GM19240 (cell line): ENCODE results near the gene DTL.

ENCODE experiments used
- DNase-seq: peaks from one replicate; pipeline ENCODE4 v3.0.0; 2011; ENCODE audit warnings: low spot score; ENCODE audit not compliant: insufficient read length

DTL gene

DNA sequence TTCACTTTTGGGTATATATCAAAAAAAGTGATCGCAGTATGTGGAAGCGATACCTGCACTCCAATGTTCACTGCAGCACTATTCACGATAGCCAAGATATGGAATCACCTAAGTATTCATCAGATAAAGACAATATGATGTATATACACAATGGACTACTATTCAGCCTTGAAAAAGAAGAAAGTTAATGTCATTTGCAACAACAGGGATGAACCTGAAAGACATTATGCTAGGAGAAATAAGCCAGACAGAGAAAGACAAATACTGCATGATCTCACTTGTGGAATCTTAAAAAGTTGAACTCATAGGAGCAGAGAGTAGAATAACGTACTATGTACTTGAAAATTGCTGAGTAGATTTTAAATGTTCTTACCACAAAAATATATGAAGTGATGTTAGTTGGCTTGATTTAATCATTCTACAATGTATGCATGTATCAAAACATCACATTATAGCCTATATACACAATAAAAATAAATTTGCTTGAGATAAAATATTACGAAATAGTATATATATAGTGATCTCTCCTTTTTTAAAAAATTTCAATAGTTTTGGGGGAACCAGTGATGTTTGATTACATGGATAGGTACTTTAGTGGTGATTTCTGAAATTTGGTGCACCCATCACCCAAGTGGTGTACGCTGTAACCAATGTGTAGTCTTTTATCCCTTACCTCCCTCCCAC, 56.0 kb downstream of the DTL start:
- DNase-seq = no peak

DNA sequence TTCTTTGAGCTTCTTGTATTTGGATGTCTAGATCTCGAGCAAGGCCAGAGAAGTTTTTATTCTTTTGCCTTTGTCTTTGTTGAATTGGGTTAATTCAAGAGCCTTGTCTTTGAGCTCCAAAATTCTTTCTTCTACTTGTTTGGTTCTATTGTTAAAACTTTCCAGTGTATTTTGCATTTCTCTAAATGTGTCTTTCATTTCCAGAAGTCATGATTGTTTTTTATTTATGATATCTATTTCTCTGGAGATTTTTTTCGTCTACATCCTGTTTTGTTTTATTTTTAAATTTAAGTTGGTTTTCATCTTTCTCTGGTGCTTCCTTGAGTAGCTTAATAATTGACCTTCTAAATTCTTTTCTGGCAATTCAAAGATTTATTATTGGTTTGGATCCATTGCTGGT, 61.8 kb downstream of the DTL start:
- DNase-seq = no peak

DNA sequence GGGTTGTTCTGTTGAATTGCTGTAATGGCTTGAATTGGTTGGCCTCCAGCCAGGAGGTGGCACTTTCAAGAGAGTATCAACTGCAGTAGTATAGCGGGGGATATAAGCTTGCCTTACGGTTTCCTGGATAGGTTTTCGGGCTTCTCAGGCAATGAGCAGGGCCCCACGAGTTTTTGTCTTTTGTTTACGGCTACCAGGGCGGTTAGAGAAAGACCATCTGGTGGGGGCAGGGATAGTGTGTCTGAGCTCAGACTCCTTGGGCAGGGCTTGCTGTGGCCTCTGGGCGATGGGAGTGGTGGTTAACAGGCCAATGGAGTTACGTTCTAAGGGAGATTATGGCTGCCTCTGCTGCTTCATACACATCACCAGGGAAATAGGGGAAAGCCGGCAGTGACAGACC, 62.8 kb downstream of the DTL start:
- no peak for DNase-seq

DNA sequence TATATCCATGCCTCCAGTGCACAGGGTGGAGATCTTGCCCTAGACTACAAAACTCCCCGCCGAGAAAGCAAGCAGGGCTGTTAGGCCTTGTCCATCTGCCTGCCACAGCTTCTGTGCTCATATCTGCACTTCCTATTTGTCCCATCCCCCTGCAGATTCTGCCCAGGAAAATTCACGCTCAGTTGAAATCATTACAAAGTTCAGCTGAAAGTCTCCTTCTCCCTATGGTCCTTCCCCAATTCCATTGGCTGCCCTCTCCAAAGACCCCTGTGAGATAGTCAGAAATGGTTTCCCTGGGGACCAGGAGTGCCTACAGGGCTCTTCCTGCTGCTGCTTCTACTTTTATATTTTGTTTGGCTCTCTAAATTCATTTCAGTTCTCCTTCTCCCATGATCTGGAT, 63.2 kb downstream of the DTL start:
- DNase-seq = no peak

DNA sequence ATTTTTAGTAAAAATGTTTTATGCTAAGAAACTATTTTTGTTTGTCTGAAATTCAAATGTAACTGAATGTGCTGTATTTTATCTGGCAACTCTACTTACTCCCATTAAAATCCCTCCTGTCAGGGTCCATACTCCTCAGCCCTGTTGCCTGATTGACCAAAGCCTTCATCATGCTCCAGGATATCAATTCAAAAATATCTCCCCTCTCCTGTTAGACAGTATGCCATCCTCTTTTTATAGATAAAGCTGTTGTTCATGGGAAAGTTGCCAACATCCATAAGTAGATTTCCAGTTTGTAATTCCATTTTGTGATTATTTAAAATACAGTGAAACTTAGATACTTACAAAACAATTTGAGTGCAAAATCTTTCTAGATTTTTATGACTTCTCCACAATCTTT, 65.7 kb downstream of the DTL start:
- DNase-seq = no peak

DNA sequence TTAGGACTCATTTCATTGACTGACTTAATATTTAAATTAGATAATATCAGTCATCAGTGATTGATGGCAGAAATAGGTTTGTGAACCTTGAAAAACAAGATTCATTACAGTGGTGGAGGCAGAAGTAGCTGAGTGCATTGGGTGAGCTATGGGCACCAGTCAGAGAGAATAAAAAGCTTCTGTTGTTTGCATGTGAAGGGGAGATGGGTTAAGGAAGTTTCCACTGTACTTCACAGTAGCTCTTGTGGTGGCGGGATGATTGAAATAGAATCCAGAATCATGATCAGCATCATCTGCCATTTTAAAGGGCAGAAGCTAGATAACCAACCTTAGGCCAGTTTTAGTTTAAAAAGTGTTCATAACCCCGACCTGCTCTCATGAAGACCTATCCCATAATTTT, 66.2 kb downstream of the DTL start:
- no peak for DNase-seq

DNA sequence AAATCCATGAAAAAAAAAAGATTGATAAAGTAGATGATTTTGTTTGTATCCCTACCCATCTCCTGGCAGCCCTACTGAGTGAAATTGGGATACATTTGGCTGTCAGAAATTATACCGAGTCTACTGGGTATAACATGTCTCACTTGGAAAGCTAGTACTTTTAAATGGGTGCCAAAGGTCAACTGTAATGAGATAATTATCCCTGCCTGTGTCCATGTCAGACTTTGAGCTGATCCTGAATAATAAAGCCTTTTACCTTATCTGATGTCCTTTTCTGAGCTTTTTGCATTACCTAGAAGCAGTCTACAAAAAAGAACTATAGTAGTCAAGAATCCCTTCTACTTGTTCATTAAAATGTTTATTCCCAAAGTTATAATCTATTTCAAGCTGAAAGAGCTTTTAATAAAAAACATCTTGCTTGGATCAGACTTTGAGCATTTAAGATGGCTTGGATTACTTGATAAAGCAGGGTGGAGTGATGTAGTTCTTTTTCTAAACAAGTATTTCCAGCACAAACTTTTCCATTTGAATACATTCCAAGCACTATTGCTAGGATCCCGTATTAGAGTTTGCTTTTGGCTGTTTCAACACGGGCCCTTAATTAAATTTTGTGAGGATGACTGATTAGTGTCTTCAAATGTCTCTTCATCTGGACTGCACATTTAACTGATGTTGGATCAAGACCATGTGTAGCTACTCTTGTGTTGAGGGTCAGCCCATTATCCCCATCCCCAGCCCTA, 69.2 kb downstream of the DTL start:
- DNase-seq = no peak

DNA sequence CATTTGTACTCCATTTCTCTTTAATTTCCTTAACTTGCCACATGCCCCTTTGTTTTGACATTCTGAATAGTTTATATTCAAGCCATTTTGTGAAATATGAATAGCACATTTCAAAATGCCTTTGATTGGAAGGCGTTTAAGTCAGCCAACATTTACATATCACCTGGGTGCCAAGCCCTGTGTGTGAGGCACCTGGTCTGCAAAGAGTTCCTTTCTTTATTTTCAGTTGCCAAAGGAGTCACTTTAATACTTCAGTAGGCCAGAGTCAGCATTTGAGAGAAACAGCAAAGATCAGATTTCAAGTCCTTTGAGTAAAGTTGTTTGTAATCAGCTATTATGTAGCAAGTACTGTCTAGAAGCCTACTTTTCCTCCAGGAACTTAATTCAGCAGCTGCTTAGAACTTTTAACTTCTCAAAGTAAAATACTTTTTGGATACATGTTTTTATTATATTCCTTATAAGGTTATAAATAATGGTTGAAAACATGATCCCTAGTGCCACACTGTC, 70.8 kb downstream of the DTL start:
- no peak for DNase-seq

DNA sequence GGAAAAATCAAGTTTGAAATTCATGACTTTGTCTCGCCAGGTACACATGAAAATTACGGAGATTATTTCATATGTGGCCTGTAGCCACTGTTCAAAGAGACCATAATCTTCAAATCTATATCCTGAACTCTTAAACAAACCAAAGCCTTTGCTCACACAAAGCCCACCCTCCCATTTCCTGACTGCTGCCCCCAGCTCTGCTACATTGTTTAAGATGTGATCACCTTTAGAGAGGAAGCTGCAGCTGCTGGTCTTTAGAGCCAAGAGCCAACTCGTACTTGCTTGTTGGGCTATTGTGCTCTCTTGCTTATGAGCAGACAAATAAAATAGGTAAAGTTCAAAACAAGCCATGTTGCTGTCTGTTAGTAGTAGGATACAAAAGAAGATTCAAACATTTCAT, 71.9 kb downstream of the DTL start:
- no peak for DNase-seq

DNA sequence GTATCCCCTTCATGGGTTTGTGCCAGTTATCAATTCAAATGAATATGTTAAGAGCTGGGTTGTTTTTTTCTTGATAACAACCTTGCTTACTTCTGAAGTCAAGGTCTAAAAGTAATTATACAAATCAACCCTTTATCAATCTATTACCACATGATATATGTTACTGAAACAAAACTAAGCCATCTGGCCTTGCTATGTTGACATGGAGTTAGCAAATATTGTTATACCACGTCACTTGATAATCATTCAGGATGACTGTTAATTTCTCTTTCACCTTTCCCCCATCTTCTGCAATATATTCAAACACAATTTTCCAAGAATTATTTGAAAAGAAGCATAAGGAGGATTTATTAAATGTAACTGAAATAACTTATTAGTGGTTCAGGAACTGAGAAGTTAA, 72.6 kb downstream of the DTL start:
- DNase-seq = no peak

DNA sequence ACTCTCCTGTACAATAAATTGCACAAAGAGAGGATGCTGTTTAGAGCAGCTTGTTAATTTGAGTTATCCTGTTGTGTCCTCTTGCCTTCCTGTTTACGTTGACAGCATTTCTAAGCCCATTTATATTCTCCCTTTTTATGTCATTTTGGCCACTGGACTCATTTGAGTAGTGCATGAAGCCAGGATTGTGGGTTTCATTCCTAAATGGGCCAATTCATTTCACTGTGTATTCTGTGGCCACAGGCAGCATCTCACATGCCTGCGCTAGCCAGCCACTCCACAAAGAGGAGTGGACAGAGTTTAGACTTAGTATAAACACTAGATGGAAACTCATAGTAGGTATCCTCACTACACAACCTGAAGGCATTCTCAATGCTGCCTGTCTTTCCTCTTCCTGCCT, 73.4 kb downstream of the DTL start:
- DNase-seq = no peak

DNA sequence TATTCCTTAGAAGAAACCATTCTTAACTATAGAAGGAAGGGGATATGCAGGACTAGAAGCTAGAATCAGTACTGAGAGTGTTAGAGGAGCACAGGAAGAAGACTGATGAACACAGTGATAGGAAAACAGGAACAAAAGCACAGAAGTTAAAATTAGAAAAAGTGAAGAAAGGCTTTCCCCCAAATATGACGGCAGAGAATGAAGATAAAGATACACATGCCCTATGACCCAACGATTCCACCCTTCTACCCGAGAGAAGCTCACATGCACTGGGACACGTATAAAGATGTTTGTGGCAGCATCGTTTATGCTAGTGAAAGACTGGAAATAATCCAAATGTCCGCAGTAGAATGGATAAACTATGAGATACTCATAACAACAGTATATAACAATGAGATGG, 74.2 kb downstream of the DTL start:
- no peak for DNase-seq

DNA sequence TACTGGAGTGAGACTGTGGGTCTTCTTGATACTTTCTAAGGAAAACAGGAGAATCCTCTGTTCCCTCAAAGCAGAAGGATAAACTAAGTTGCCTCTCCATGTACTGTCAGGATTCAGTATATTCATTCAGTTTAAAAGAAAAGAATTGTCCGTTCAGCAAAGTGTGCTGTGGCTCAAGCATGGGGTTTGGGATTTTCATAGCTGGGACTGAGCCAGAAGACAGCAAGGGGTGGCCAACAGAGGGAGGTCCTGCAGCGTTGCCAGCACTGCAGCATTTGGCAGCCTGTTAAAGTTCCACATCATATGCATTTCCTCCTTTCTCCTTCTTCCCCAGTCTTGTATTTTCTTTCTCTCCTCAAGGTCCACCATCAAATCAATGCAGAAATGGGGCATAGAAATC, 75.1 kb downstream of the DTL start:
- no peak for DNase-seq

DNA sequence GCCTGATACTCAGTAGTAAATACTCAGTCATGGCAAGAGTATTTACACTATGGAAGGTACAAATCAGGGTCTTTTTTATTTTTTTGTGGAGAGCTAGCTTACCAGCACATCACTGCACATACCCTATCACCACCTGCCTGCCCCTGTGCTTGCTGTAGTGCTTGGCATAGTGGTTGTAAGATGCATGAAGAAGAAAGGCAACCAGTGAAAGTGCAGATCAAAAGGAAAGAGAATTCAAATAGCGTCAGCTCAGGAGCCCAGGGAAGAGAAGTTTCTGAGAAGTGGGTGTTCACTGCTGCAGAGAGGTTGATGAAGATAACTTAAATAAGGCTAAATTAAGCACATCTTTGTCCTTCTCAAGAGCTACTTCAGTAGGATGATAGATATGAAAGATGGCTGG, 76.0 kb downstream of the DTL start:
- DNase-seq = no peak

DNA sequence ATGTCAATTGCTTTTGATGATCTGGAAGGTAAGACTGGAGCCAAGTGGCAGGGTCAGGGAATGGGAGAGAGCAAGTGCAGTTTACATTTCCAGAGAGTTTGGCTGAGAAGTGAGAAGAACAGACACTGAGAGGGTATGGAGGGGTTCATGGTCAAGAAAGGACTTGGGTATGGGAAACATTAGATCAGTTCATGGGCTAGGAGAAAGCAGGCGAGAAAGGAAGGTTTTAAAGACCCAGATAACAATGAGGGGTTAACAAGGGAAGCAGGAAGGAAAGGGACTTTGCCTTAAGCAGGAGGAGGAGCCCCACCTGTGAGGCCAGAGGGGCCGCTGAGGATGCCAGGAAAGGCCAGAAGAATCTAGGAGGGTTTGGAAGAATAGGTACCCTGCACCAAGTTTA, 78.2 kb downstream of the DTL start:
- no peak for DNase-seq

DNA sequence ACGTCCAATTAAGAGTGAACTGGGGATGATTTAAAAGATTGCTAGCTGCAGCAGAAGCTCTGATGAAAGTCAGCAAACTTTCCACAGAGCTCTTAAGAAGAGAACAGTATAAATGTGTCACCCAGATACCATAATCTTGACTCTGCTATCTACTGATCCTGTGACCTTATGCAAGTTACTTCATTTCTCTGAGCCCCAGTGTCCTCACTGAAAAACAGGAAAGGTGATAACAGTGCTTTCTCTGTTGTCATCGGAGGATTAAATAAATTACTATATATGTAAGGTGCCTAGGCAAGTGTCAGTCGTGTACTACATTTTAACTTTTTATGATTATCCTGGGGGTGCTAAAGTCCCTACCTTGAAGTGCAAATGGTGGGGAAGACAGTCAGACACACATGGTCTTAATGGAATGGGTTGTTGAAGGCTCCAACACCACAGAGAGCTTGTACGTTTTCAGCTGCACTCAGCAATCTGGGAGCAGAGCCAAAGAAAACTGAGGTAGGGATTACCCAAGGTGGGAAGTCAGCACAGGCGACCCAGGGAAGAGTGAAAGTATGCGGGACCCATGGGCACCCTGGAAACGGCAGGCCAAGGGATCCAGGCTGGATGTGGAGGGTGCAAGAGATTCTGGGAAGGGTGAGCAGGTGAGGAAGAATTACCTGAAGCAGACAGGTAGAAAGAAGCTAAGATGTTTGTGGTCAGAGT, 82.8 kb downstream of the DTL start:
- DNase-seq = no peak

DNA sequence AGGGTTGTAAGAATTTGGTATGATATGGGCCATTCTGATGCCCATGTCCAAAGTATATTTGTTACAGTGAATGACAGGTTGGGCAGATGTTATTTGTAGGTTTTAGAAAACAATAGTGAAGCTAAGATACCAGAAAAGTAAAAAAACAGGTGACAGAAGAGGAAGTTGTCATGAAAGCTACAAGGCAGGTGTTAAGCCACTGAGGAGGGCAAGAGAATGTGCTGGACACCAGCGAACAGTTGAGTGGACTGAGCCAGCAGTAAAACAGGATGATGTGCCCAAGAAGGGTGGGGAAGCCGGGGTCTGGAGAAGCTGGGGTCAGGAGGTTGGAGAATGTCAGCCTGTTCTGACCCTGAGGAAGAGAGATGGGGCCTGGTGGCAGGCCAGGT, 83.3 kb downstream of the DTL start:
- no peak for DNase-seq

DNA sequence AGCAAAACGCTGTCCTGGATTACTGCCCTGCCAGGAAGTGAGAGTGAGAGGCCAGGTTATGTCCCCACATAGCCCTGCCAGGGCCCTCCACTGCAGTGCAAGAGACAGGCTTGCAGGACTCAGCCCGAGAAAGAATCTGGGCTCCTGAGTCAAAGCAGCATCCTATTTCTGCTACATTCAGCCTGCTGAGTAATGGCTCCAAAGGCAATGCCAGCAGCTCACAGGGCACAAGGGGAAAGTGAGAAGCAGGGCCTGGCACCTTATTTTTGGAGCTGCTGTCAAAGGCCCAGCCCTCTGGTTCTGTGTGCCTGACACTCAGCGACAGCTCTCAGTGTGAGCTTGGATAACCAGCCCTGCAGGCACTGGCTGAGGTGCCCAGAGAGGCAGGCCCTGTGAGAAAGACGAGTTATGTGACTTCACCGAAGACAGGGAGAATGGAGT, 83.9 kb downstream of the DTL start:
- no peak for DNase-seq

DNA sequence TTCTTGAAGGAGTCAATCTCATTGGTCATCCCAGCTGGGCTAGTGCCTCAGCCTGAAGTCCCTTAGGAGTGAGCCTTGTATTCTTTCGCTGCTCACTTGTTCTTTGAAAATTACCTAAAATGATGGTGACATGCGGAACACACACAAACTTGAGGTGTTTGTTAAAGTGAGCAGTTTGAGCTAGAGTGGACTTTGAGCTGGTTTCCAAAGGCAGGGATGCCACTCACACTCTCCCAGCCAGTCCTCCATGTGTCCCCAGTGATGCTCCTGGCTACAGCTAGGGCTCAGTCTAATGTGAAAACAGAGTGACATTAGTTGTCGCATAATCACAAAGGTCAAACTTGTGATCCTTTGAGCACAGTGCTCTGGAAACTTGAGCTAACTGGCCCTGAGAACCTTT, 84.3 kb downstream of the DTL start:
- DNase-seq = no peak

DNA sequence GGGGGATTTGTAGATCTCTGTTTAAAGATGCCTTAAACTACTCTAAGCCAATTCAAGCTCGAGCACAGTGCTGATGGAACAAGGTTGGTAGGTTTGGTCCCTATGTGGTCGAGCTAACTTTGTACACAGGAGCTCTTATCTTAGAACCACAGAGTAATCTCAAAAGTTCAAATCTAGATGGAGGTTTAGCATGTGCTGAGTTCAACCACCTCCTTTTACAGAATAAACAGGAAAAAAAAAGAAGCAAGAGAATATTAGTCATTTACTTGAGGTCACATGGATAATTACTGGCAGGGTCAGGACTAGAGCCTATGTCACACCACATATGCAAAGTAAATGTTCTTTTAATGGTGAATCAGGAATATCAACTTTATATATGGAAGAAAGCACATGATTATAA, 86.2 kb downstream of the DTL start:
- no peak for DNase-seq

DNA sequence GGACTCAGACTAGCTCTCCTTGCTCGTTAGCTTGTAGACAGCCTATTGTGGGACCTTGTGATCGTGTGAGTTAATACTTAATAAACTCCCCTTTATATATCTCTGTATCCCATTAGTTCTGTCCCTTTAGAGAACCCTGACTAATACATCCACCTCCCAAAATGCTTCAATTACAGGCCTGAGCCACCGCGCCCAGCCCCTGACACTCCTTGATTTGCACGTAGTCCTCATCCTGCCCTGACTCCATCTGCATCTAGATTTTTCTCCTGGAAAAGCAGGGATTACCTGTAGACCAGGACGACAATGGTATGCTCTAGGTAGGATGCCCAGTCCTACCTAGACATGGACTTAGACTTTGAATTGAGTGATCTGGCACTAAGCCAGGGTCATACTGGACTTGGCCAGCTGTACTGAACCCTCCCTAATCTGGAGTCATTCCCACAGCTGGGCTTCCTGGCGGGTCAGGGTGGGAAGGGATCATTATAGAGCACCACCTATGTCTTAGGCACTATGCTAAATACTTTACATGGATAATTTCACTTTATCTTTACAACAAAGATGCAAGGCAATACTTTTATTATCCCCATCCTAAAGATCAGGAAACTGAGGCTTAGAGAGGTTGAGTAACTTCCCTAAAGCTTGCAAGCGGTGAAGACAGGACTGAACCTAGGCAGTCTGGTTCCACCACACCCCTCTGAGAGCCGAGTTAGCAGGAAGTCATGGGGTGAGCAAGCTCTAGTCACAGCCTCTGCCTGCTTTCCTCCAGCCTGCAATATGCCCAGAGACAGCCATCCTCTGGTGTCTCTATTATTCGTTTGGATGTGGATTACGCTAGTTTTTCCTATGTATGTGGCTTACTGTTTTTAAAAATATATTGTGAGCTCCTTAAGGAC, 89.4 kb downstream of the DTL start:
- no peak for DNase-seq

DNA sequence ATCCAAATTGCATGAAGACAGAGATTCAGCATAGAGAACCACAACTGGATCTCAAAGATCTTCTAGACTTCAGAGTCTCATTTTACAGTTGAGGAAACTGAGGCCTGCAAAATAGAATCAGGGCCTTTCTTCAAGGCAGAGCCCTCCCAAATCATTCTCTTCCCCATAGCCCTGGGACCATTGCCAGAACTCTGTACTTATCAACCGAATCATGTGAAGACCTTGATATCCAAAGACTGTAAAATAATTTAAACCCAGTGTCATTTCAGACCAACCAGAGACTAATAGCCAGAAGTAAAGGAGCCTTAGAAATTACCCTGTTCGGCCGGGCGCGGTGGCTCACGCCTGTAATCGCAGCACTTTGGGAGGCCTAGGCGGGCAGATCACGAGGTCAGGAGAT, 90.1 kb downstream of the DTL start:
- DNase-seq = no peak
